B cell (primary cell): ENCODE data around the gene VPS8. TPM values are rescaled to one million over a fixed set of nuclear protein-coding genes. Genes with fewer than 3 reads are reported as not detected.

Source experiments
- ATAC-seq: fragments of 200-7000 bp; cut with Tn5 transposase; one replicate; pipeline ENCODE4 v1.10.0; 2021; ENCODE audit warnings: low read depth, mild to moderate bottlenecking, moderate number of reproducible peaks, moderate library complexity
- CTCF ChIA-PET: fragments of 350-600 bp; sonication (Branson Sonifier 250); formaldehyde crosslinking; loops from one replicate; lab custom pipeline; 2021; ENCODE audit warnings: antibody characterized with exemption, inconsistent platforms; lab: Charles Lee
- POLR2A ChIA-PET: fragments of 350-600 bp; sonication (Branson Sonifier 250); formaldehyde crosslinking; loops from one replicate; lab custom pipeline; 2021; ENCODE audit warnings: antibody characterized with exemption; lab: Charles Lee
- DNase-seq: peaks from one replicate; pipeline ENCODE4 v3.0.0; 2013
- H2AFZ ChIP-seq: 2 replicates; pipeline ENCODE4 v1.6.1; 2012; ENCODE audit warnings: mild to moderate bottlenecking, low read depth, low read length; ENCODE audit not compliant: insufficient read depth, poor library complexity, severe bottlenecking
- H3K27ac ChIP-seq, 2 donors: 1 replicate in 1 of 2; 2 replicates in 1 of 2; pipeline ENCODE4 v1.5.1; 2012 to 2013; ENCODE audit warnings: low read length in 2 of 2, mild to moderate bottlenecking in 2 of 2, moderate library complexity in 1 of 2
- H3K27me3 ChIP-seq, 4 experiments: fragments of 200-600 bp in 1 of 4; sonication (generic) in 1 of 4; replicated peaks in 1 of 4; 1 replicate in 2 of 4; 2 replicates in 2 of 4; pipeline versions ENCODE4 v1.6.1 to v1.7.0; 2013 to 2016; ENCODE audit warnings: low read length in 3 of 4, mild to moderate bottlenecking in 2 of 4, mixed read lengths in 1 of 4, moderate library complexity in 1 of 4; ENCODE audit not compliant: insufficient read depth in 4 of 4, control insufficient read depth in 3 of 4; ENCODE audit errors: control extremely low read depth in 1 of 4
- H3K36me3 ChIP-seq, 2 experiments: replicated peaks in 1 of 2; 1 replicate in 1 of 2; 2 replicates in 1 of 2; pipeline versions ENCODE4 v1.6.1 to v1.7.1; 2013; ENCODE audit warnings: low read length in 1 of 2; ENCODE audit not compliant: insufficient read depth in 2 of 2, control insufficient read depth in 1 of 2; ENCODE audit errors: control extremely low read depth in 1 of 2, extremely low read depth in 1 of 2
- H3K4me1 ChIP-seq, 2 donors: fragments of 200-600 bp in 1 of 2; sonication (generic) in 1 of 2; 1 replicate in 1 of 2; 2 replicates in 1 of 2; pipeline versions ENCODE4 v1.5.1 to v1.6.1; 2013 to 2017; ENCODE audit warnings: low read length in 2 of 2; ENCODE audit not compliant: control insufficient read depth in 2 of 2, insufficient read depth in 2 of 2
- H3K4me2 ChIP-seq: replicated peaks from 2 replicates; pipeline ENCODE3; 2012; ENCODE audit warnings: mild to moderate bottlenecking, low read depth, low read length; ENCODE audit not compliant: poor library complexity, severe bottlenecking
- H3K4me3 ChIP-seq, 5 experiments: fragments of 200-600 bp in 1 of 5; sonication (generic) in 1 of 5; 1 replicate in 3 of 5; 2 replicates in 2 of 5; pipeline versions ENCODE4 v1.5.1 to v1.7.0; 2011 to 2016; ENCODE audit warnings: low read length in 4 of 5, mild to moderate bottlenecking in 4 of 5, low read depth in 2 of 5, control low read depth in 1 of 5, moderate library complexity in 1 of 5; ENCODE audit not compliant: insufficient read depth in 1 of 5; ENCODE audit errors: control extremely low read depth in 1 of 5, extremely low read depth in 1 of 5
- H3K79me2 ChIP-seq: fragments of 200-600 bp; sonication (generic); one replicate; pipeline ENCODE4 v1.6.0; 2016; ENCODE audit warnings: low read length; ENCODE audit not compliant: control insufficient read depth, insufficient read depth
- H3K9ac ChIP-seq: fragments of 200-600 bp; sonication (generic); 2 replicates; pipeline ENCODE4 v1.6.1; 2017; ENCODE audit warnings: mild to moderate bottlenecking, low read length, moderate library complexity
- H3K9me3 ChIP-seq, 3 donors: one replicate each; pipeline versions ENCODE4 v1.6.1 to v1.7.1; 2013; ENCODE audit warnings: low read length in 2 of 3; ENCODE audit not compliant: control insufficient read depth in 2 of 3, insufficient read depth in 1 of 3; ENCODE audit errors: control extremely low read depth in 1 of 3
- H4K20me1 ChIP-seq: 2 replicates; pipeline ENCODE4 v1.6.0; 2012; ENCODE audit warnings: mild to moderate bottlenecking, low read length; ENCODE audit not compliant: insufficient read depth, control insufficient read depth, poor library complexity, severe bottlenecking
- H3K27ac Mint-ChIP-seq: one replicate; pipeline ENCODE4 v1.8.0; 2021; ENCODE audit warnings: mixed read lengths
- H3K27me3 Mint-ChIP-seq: one replicate; pipeline ENCODE4 v1.8.0; 2021; ENCODE audit warnings: mixed read lengths
- H3K4me1 Mint-ChIP-seq: one replicate; pipeline ENCODE4 v1.8.0; 2021; ENCODE audit warnings: mixed read lengths
- H3K4me3 Mint-ChIP-seq: one replicate; pipeline ENCODE4 v1.8.0; 2021; ENCODE audit warnings: mixed read lengths
- H3K9me3 Mint-ChIP-seq: one replicate; pipeline ENCODE4 v1.8.0; 2022; ENCODE audit warnings: mixed read lengths; ENCODE audit not compliant: insufficient read depth
- CTCF ChIP-seq: fragments of 200-600 bp; IDR thresholded peaks from one replicate; pipeline ENCODE4 v1.8.0; 2022; ENCODE audit warnings: antibody characterized with exemption, mild to moderate bottlenecking
- EZH2 ChIP-seq: IDR thresholded peaks from 2 replicates; pipeline ENCODE4 v1.6.1; 2012; ENCODE audit warnings: borderline replicate concordance, low read depth, mild to moderate bottlenecking, moderate library complexity, low read length; ENCODE audit not compliant: insufficient read depth, poor library complexity, severe bottlenecking
- WGBS: methylation state at CpG from one replicate; pipeline ENCODE4 v1.1.5; 2013; ENCODE audit warnings: missing lambda C conversion rate; ENCODE audit not compliant: insufficient coverage; 5-methylcytosine and 5-hydroxymethylcytosine counted together
- intact Hi-C: fragments of 100-400 bp; cut with micrococcal nuclease; formaldehyde crosslinking; loops from one replicate; pipeline ENCODE4 v1.10.0; 2022
- polyA plus RNA-seq: library from polyadenylated mRNA; depleted of rRNA; stranded (reverse); fragments of >200 nt; gene quantifications from 2 replicates; pipeline ENCODE4 v1.2.3, GENCODE V29; 2012
- total RNA-seq, 2 donors: library from RNA; stranded (reverse); fragments of 120-200 nt in 1 of 2; gene quantifications; 1 replicate in 1 of 2; 2 replicates in 1 of 2; pipeline versions ENCODE4 v1.2.3 to v1.2.4, GENCODE V29; 2013 to 2022

The VPS8 gene
- total and polyA plus RNA-seq, 2 donors (not counting 1 experiment from before 2014, with no cell fraction given) = 18.3 to 95.6 TPM

DNA sequence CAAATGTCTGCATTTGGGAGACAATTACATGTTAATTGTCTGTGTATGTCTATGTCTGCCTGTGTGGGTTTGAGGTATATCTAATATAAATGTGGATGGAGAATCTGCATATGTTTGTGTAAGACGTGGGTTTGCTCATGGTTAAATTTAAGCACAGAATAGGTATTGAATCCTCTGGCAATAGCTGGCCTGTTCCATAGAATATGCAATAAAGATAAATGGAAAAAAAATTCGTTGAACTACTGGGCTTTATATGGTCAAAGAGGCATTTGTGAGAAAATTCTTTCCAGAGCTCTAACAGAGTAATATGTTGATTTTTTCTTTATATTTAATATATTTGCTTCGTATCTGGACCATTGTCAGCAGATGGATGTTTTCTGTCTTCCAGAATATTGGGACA lies 1.4 kb downstream of the VPS8 start:
- peak overlapping the region; percentile 85 for H3K9ac ChIP-seq
- no peak for DNase-seq
- H3K9me3 ChIP-seq = no peaks in the 10 kb centered on the region
- Mint-ChIP-seq H3K4me3 (peak overlapping the region; percentile 93), H3K27ac (no peak overlapping the region), H3K4me1 (peaks cover 28% of the 10 kb centered on the region), H3K9me3 (no peaks in the 10 kb centered on the region), H3K27me3 (peaks cover 3% of the 10 kb centered on the region)
- POLR2A ChIA-PET = no interaction called here
- no peak for ATAC-seq
- TF ChIP-seq CTCF = no peak
- TF ChIP-seq EZH2 = no peak
- H3K27ac ChIP-seq = no peak overlapping the region
- peak overlapping the region; percentile 81 for H3K4me2 ChIP-seq
- H2AFZ ChIP-seq = no peak overlapping the region
- intact Hi-C loops = loop anchor here (2.0 to 10.0 kb wide), 4 partner anchors 515 to 1719 kb away; partner anchors contain the start of genes ABCC5, MCCC1, PSMD2 and TRA2B
- WGBS = 89% methylated on average over 1 of the region's 3 CpGs
- peak overlapping the region in 2 of 5 experiments; percentile 92 to 95 for H3K4me3 ChIP-seq
- H3K4me1 ChIP-seq = peaks cover 16 to 18% of the 10 kb centered on the region in 2 donors
- H3K36me3 ChIP-seq = peaks cover 2 to 5% of the 10 kb centered on the region in 2 experiments
- peaks cover 54% of the 10 kb centered on the region for H3K79me2 ChIP-seq
- peaks cover 26% of the 10 kb centered on the region for H4K20me1 ChIP-seq
- CTCF ChIA-PET = interaction anchor here (1.2 to 1.3 kb wide), 2 partner anchors 9 to 11 kb away, joined by 3 to 4 read pairs; no protein-coding TSS in a partner anchor
- H3K27me3 ChIP-seq = no peaks in the 10 kb centered on the region

DNA sequence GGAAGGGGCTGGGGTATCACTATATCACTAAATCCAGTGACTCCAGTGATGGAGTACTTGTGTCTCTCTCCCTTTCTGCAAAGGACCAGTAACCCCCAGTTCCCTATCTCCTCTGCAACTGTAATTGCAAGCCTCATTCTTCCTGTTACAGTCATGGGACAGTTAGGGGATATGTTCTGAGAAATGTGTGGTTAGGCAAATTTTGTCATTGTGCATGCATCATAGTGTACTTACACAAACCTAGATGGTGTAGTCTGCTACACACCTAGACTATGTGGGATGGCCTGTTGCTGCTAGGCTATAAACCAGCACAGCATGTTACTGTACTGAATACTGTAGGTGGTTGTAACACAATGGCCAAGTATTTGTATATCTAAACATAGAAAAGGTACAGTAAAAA lies 2.2 kb downstream of the VPS8 start:
- CTCF ChIA-PET = interaction anchor here (1.2 to 2.7 kb wide), 3 partner anchors 10 to 253 kb away, joined by 3 to 9 read pairs (median 5); partner anchors contain the start of gene EPHB3
- Histone ChIP-seq H3K4me1 (peaks cover 16 to 18% of the 10 kb centered on the region in 2 donors), H3K4me3 (no peak overlapping the region), H3K79me2 (peaks cover 54% of the 10 kb centered on the region), H3K4me2 (no peak overlapping the region), H3K9me3 (no peaks in the 10 kb centered on the region), H4K20me1 (peaks cover 26% of the 10 kb centered on the region), H3K36me3 (peaks cover 2 to 5% of the 10 kb centered on the region in 2 experiments), H2AFZ (no peak overlapping the region), H3K9ac (no peak overlapping the region), H3K27me3 (no peaks in the 10 kb centered on the region), H3K27ac (no peak overlapping the region)
- Mint-ChIP-seq H3K27me3 (no peaks in the 10 kb centered on the region), H3K4me1 (peaks cover 28% of the 10 kb centered on the region), H3K4me3 (no peak overlapping the region), H3K9me3 (no peaks in the 10 kb centered on the region), H3K27ac (no peak overlapping the region)
- ATAC-seq = no peak
- intact Hi-C loops = loop anchor here (5.0 to 10.0 kb wide), 2 partner anchors 1123 to 1719 kb away; partner anchors contain the start of genes MCCC1 and TRA2B
- no peak for DNase-seq
- no peak for TF ChIP-seq EZH2
- TF ChIP-seq CTCF = no peak
- POLR2A ChIA-PET = no interaction called here
